Lower leg skin (tissue), 4 donors: ENCODE results near the gene XRCC6. TPM values are rescaled to one million over a fixed set of nuclear protein-coding genes. Genes with fewer than 3 reads are reported as not detected.

Source experiments
- DNase-seq, 2 donors: peaks; one replicate each; pipeline ENCODE4 v3.0.0-alpha.2; 2019; ENCODE audit warnings: low spot score in 2 of 2
- H3K4me3 ChIP-seq: fragments of 200-600 bp; sonication (generic); 2 replicates; pipeline ENCODE4 v1.5.1; 2017; ENCODE audit warnings: mild to moderate bottlenecking, low read depth; ENCODE audit not compliant: poor library complexity, severe bottlenecking
- CTCF ChIP-seq, 3 donors: fragments of 450-650 bp; IDR thresholded peaks; one replicate each; pipeline ENCODE4 v1.5.1; 2016; ENCODE audit warnings: antibody characterized with exemption in 3 of 3, mild to moderate bottlenecking in 3 of 3, moderate library complexity in 2 of 3
- POLR2A ChIP-seq, 2 donors: fragments of 450-650 bp; IDR thresholded peaks; one replicate each; pipeline ENCODE4 v1.6.1; 2016 to 2017; ENCODE audit warnings: antibody characterized with exemption in 2 of 2, mild to moderate bottlenecking in 1 of 2, moderate library complexity in 1 of 2
- WGBS, 2 donors: methylation state at CpG; one replicate each; pipeline ENCODE4 v1.1.5; 2018; 5-methylcytosine and 5-hydroxymethylcytosine counted together
- intact Hi-C: fragments of 100-400 bp; cut with DNase I; formaldehyde crosslinking; loops from one replicate; pipeline ENCODE4 v1.15.0; 2023; ENCODE audit warnings: low total_unique reads
- total RNA-seq, 4 donors: library from RNA; depleted of rRNA; stranded (reverse); fragments of >200 nt; gene quantifications; one replicate each; pipeline ENCODE4 v1.1.0, GENCODE V29; 2016

XRCC6 gene
- total RNA-seq, 4 donors from 2014 or later: 150 to 204 (median 161) TPM

- intact Hi-C loops: no loop called here
- WGBS, 2 donors: 74% methylated on average over 4 of the region's 4 CpGs
- TF ChIP-seq POLR2A (IDR thresholded peaks at IDR 0.05): no peak
- TF ChIP-seq CTCF (IDR thresholded peaks at IDR 0.05): no peak
- no peak overlapping the region for H3K4me3 ChIP-seq
- no peak for DNase-seq
These were observed 17.2 kb upstream of the XRCC6 start for GRCh38 chr22:41603873-41604332.

GRCh38 chr22:41608386-41608785, 12.7 kb upstream of the XRCC6 start:
- intact Hi-C loops: no loop called here
- WGBS, 2 donors: 96% methylated on average over 3 of the region's 3 CpGs
- no peak overlapping the region for H3K4me3 ChIP-seq
- no peak for DNase-seq
- TF ChIP-seq CTCF (IDR thresholded peaks at IDR 0.05) (no peak), POLR2A (IDR thresholded peaks at IDR 0.05) (no peak)

DNA sequence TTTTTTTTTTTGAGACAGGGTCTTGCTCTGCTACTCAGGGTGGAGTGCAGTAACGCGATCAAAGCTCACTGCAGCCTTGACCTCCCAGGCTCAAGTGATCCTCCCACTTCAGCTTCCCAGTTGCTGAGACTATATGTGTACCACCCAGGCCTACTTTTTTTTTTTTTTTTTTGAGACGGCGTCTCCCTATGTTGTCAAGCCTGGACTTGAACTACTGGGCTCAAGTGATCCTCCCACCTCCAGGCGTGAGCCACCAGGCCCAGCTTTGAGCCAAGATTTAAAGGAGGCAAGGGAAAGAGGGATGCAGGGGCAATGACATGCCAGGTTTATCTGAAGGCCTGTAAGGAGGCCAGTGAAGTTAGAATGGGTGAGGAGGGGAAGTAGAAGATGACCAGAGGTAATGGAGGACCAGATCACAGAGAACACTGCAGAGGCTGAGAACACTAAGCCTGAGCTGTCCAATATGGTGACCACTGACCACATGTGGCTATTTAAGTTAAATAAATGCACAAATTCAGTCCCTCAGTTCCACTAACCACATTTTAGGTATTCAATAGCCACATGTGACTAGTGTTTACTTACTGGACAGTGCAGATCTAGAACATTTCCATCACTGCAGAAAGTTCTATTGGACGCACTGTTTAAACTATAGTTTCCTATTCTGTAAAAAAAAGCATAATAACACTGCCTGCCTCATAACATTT, 8.3 kb upstream of the XRCC6 start:
- TF ChIP-seq POLR2A (IDR thresholded peaks at IDR 0.05) (no peak), CTCF (IDR thresholded peaks at IDR 0.05) (no peak)
- no peak for DNase-seq
- WGBS, 2 donors: 71 to 75% methylated on average over 6 of the region's 6 CpGs
- intact Hi-C loops: no loop called here
- H3K4me3 ChIP-seq: no peak overlapping the region

DNA sequence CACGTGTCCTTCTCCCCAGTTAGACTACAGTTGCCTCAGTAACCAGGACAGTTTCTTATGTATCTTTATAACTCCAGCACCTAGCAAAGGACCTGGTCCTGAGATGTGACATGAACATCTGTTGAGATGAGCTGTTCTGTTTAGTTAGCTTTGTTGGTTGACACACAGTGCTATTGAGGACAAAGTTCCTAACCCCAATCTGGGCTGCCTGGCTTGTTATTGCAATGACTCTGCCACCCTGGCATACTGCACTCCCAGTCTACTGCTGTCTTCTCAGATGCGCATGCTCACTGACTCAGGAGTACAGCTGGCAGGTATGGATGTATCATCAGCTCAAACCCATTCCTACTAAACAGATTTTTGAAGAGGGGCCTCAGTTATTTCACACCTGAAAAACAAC, 7.6 kb upstream of the XRCC6 start:
- WGBS, 2 donors: 88 to 91% methylated on average over 2 of the region's 2 CpGs
- H3K4me3 ChIP-seq: no peak overlapping the region
- TF ChIP-seq POLR2A (IDR thresholded peaks at IDR 0.05): no peak
- TF ChIP-seq CTCF (IDR thresholded peaks at IDR 0.05): no peak
- no peak for DNase-seq
- intact Hi-C loops: no loop called here

- 2% methylated on average over 24 of the region's 24 CpGs for WGBS, 2 donors
- intact Hi-C loops: no loop called here
- TF ChIP-seq POLR2A (IDR thresholded peaks at IDR 0.05) (no peak), CTCF (IDR thresholded peaks at IDR 0.05) (no peak)
- peak overlapping the region; percentile 90 for H3K4me3 ChIP-seq
- peak; percentile 23 to 91 for DNase-seq
These were observed 1.0 kb upstream of the XRCC6 start for GRCh38 chr22:41619979-41620588.
